ENCODE measurements around the gene LMO1. TPM values are rescaled to one million over a fixed set of nuclear protein-coding genes. Genes with fewer than 3 reads are reported as not detected.

The LMO1 gene
- polyA plus RNA-seq, 1 donor (not counting 4 experiments of a cell fraction or from before 2014, with no cell fraction given), result 0.08 TPM

DNA sequence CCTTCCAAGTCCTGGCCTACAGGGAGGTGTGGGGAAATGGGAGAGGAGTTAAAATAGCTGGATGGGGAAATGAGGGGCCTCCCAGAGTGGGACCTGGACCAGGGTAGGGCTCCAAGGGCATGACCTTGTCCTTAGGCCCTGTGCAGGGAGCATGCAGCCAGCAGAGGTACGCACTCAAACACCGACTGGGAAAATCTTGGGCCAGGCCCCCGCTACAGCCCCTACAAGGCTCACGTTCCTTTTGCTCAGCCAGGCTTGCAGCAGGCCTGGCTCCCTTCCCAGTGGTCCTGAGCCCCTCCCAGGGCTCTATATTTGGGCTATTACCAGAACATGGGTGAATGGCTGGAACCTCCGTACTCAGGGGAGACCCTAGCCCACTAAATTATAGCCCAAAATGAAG, 31.3 kb downstream of the LMO1 start:
- Histone ChIP-seq H3K9me1 (ENCODE audit: control insufficient read depth, extremely low read depth, insufficient read depth, low read length) (peaks cover 4% of the 10 kb centered on the region), H3K9me3 (ENCODE audit: control insufficient read depth, low read depth, low read length) (no peaks in the 10 kb centered on the region), H3K79me2 (ENCODE audit: control insufficient read depth, insufficient read depth, low read length) (no peaks in the 10 kb centered on the region), H3K4me3 (ENCODE audit: control insufficient read depth in 2 of 3, extremely low read depth in 1 of 3, insufficient read depth in 2 of 3, low read depth in 1 of 3, low read length in 3 of 3) (no peak overlapping the region), H3K27ac (ENCODE audit: control insufficient read depth, insufficient read depth, low read length) (no peak overlapping the region), H2AFZ (ENCODE audit: control insufficient read depth, low read length) (no peak overlapping the region), H3K9ac (ENCODE audit: control insufficient read depth, extremely low read depth, insufficient read depth, low read length) (no peak overlapping the region), H4K20me1 (ENCODE audit: control insufficient read depth, extremely low read depth, insufficient read depth, low read length) (peaks cover 15% of the 10 kb centered on the region), H3K27me3 (ENCODE audit: control insufficient read depth, extremely low read depth, insufficient read depth, low read length) (peaks cover 5% of the 10 kb centered on the region), H3K4me1 (ENCODE audit: control insufficient read depth, extremely low read depth, insufficient read depth, low read length) (peaks cover 44% of the 10 kb centered on the region), H3K36me3 (ENCODE audit: control insufficient read depth in 2 of 2, extremely low read depth in 1 of 2, insufficient read depth in 2 of 2, low read length in 2 of 2) (no peaks in the 10 kb centered on the region), H3K4me2 (ENCODE audit: control insufficient read depth, extremely low read depth, insufficient read depth, low read depth, low read length) (no peak overlapping the region)
- dilution Hi-C loops (cut with MboI; ENCODE audit: extremely low pct_ligation_motif_present, low sequenced_read_pairs), result no loop called here
- FAIRE-seq (no peak), DNase-seq (ENCODE audit: low read depth, low spot score) (no peak)
- TF ChIP-seq CTCF (optimal IDR thresholded peaks at IDR 0.05 in 1 of 3, IDR thresholded peaks at IDR 0.05 in 1 of 3, conservative IDR thresholded peaks at IDR 0.05 in 1 of 3; ENCODE audit: extremely low read depth in 1 of 3, insufficient read depth in 2 of 3, low read length in 3 of 3) (no peak), EZH2 (IDR thresholded peaks at IDR 0.05; ENCODE audit: low read length) (no peak)

GRCh38 chr11:8231979-8232378, 31.7 kb downstream of the LMO1 start:
- Histone ChIP-seq H3K27me3 (ENCODE audit: control insufficient read depth, extremely low read depth, insufficient read depth, low read length) (peaks cover 5% of the 10 kb centered on the region), H3K9me3 (ENCODE audit: control insufficient read depth, low read depth, low read length) (no peaks in the 10 kb centered on the region), H3K4me3 (ENCODE audit: control insufficient read depth in 2 of 3, extremely low read depth in 1 of 3, insufficient read depth in 2 of 3, low read depth in 1 of 3, low read length in 3 of 3) (no peak overlapping the region), H3K4me1 (ENCODE audit: control insufficient read depth, extremely low read depth, insufficient read depth, low read length) (peaks cover 48% of the 10 kb centered on the region), H3K36me3 (ENCODE audit: control insufficient read depth in 2 of 2, extremely low read depth in 1 of 2, insufficient read depth in 2 of 2, low read length in 2 of 2) (no peaks in the 10 kb centered on the region), H3K9ac (ENCODE audit: control insufficient read depth, extremely low read depth, insufficient read depth, low read length) (no peak overlapping the region), H3K27ac (ENCODE audit: control insufficient read depth, insufficient read depth, low read length) (no peak overlapping the region), H3K9me1 (ENCODE audit: control insufficient read depth, extremely low read depth, insufficient read depth, low read length) (peaks cover 6% of the 10 kb centered on the region), H3K79me2 (ENCODE audit: control insufficient read depth, insufficient read depth, low read length) (no peaks in the 10 kb centered on the region), H3K4me2 (ENCODE audit: control insufficient read depth, extremely low read depth, insufficient read depth, low read depth, low read length) (no peak overlapping the region), H2AFZ (ENCODE audit: control insufficient read depth, low read length) (no peak overlapping the region), H4K20me1 (ENCODE audit: control insufficient read depth, extremely low read depth, insufficient read depth, low read length) (peaks cover 17% of the 10 kb centered on the region)
- TF ChIP-seq CTCF (optimal IDR thresholded peaks at IDR 0.05 in 1 of 3, IDR thresholded peaks at IDR 0.05 in 1 of 3, conservative IDR thresholded peaks at IDR 0.05 in 1 of 3; ENCODE audit: extremely low read depth in 1 of 3, insufficient read depth in 2 of 3, low read length in 3 of 3), result no peak
- TF ChIP-seq EZH2 (IDR thresholded peaks at IDR 0.05; ENCODE audit: low read length), result no peak
- DNase-seq (ENCODE audit: low read depth, low spot score) (no peak), FAIRE-seq (no peak)
- dilution Hi-C loops (cut with MboI; ENCODE audit: extremely low pct_ligation_motif_present, low sequenced_read_pairs), result no loop called here

All from keratinocyte (primary cell).